SK-N-SH (cell line): ENCODE data around the gene FAM240A. TPM values are rescaled to one million over a fixed set of nuclear protein-coding genes. Genes with fewer than 3 reads are reported as not detected.

Source experiments
- CTCF ChIA-PET: fragments of 300-600, 350-600 bp; formaldehyde crosslinking; extraction: SDS; loops from one replicate; lab custom pipeline; 2021; lab: Yijun Ruan, JAX
- POLR2A ChIA-PET: fragments of 350-600 bp; sonication (Branson Sonifier 250); formaldehyde crosslinking; extraction: SDS; loops from one replicate; lab custom pipeline; 2020; ENCODE audit warnings: antibody characterized with exemption, inconsistent platforms; lab: Yijun Ruan, JAX
- DNase-seq: peaks from one replicate; pipeline ENCODE4 v3.0.0; 2012
- H2AFZ ChIP-seq: fragments of 200-600 bp; sonication (generic); 2 replicates; pipeline ENCODE4 v1.8.1; 2016; ENCODE audit warnings: antibody characterized with exemption, mild to moderate bottlenecking, low read depth
- H3F3A ChIP-seq: fragments of 200-600 bp; sonication (generic); replicated peaks from 2 replicates; pipeline ENCODE3; 2016; ENCODE audit warnings: antibody characterized with exemption, mild to moderate bottlenecking; ENCODE audit not compliant: insufficient read depth
- H3K27ac ChIP-seq, 2 experiments: fragments of 200-500 bp in 1 of 2; fragments of 200-600 bp in 1 of 2; sonication (Bioruptor generic) in 1 of 2; sonication (generic), shearing (Covaris generic) in 1 of 2; 2 replicates each; pipeline versions ENCODE4 v1.5.1 to v1.6.1; 2014 to 2016; ENCODE audit warnings: low read depth in 2 of 2, inconsistent platforms in 1 of 2, low read length in 1 of 2, mild to moderate bottlenecking in 1 of 2, mixed read lengths in 1 of 2
- H3K27me3 ChIP-seq: fragments of 200-600 bp; sonication (generic), shearing (Covaris generic); 2 replicates; pipeline ENCODE4 v1.6.1; 2016; ENCODE audit warnings: mixed run types; ENCODE audit not compliant: insufficient read depth
- H3K36me3 ChIP-seq, 2 experiments: fragments of 200-500 bp in 1 of 2; fragments of 200-600 bp in 1 of 2; sonication (Bioruptor generic) in 1 of 2; sonication (generic) in 1 of 2; replicated peaks in 1 of 2; 2 replicates each; pipeline versions ENCODE3 to v1.5.1; 2014 to 2016; ENCODE audit warnings: low read length in 1 of 2, mild to moderate bottlenecking in 1 of 2; ENCODE audit not compliant: insufficient read depth in 2 of 2, control insufficient read depth in 1 of 2
- H3K4me1 ChIP-seq, 2 experiments: fragments of 200-500 bp in 1 of 2; fragments of 200-600 bp in 1 of 2; sonication (Bioruptor generic) in 1 of 2; sonication (generic), shearing (Covaris generic) in 1 of 2; 2 replicates each; pipeline versions ENCODE4 v1.5.1 to v1.6.1; 2014 to 2016; ENCODE audit warnings: low read depth in 1 of 2, low read length in 1 of 2, mixed run types in 1 of 2; ENCODE audit not compliant: insufficient read depth in 2 of 2, control insufficient read depth in 1 of 2
- H3K4me2 ChIP-seq: fragments of 200-600 bp; sonication (generic), shearing (Covaris generic); 2 replicates; pipeline ENCODE4 v1.6.1; 2017; ENCODE audit warnings: mixed run types
- H3K4me3 ChIP-seq, 2 experiments: fragments of 200-500 bp in 1 of 2; fragments of 200-600 bp in 1 of 2; sonication (Bioruptor generic) in 1 of 2; sonication (generic), shearing (Covaris generic) in 1 of 2; 2 replicates each; pipeline versions ENCODE4 v1.5.1 to v1.8.1; 2014 to 2016; ENCODE audit warnings: low read depth in 2 of 2, inconsistent platforms in 1 of 2, low read length in 1 of 2, mild to moderate bottlenecking in 1 of 2, mixed read lengths in 1 of 2, moderate library complexity in 1 of 2
- H3K79me2 ChIP-seq: fragments of 200-600 bp; sonication (generic); 2 replicates; pipeline ENCODE4 v1.8.1; 2017; ENCODE audit warnings: mild to moderate bottlenecking; ENCODE audit not compliant: insufficient read depth
- H3K9ac ChIP-seq: fragments of 200-600 bp; sonication (generic); 2 replicates; pipeline ENCODE4 v1.6.1; 2017; ENCODE audit warnings: mixed run types
- H3K9me2 ChIP-seq: fragments of 200-600 bp; sonication (generic); 2 replicates; pipeline ENCODE4 v1.6.1; 2017; ENCODE audit warnings: mixed run types
- H3K9me3 ChIP-seq: fragments of 200-600 bp; sonication (generic); 2 replicates; pipeline ENCODE4 v1.6.1; 2017; ENCODE audit warnings: mixed run types, mild to moderate bottlenecking, moderate library complexity
- H4K20me1 ChIP-seq: fragments of 200-600 bp; sonication (generic); 2 replicates; pipeline ENCODE4 v1.6.1; 2017; ENCODE audit warnings: mild to moderate bottlenecking, mixed run types; ENCODE audit not compliant: insufficient read depth
- EP300 ChIP-seq, 2 experiments: IDR thresholded peaks; 2 replicates each; pipeline versions ENCODE4 v1.4.0 to v1.6.1; 2012; ENCODE audit warnings: borderline replicate concordance in 1 of 2, low read depth in 1 of 2, low read length in 1 of 2
- GABPA ChIP-seq: IDR thresholded peaks from 2 replicates; pipeline ENCODE4 v1.4.0; 2012; ENCODE audit warnings: low read depth, mild to moderate bottlenecking
- JUND ChIP-seq: IDR thresholded peaks from 2 replicates; pipeline ENCODE4 v1.4.0; 2012
- MAX ChIP-seq: IDR thresholded peaks from 2 replicates; pipeline ENCODE4 v1.4.0; 2012; ENCODE audit warnings: low read depth
- MEF2A ChIP-seq: IDR thresholded peaks from 2 replicates; pipeline ENCODE4 v1.4.0; 2012; ENCODE audit warnings: low read depth, borderline replicate concordance
- NRF1 ChIP-seq: IDR thresholded peaks from 2 replicates; pipeline ENCODE4 v1.6.1; 2012; ENCODE audit warnings: low read depth, mild to moderate bottlenecking, low read length
- POLR2AphosphoS5 ChIP-seq: IDR thresholded peaks from 2 replicates; pipeline ENCODE4 v1.6.1; 2012; ENCODE audit warnings: low read depth, low read length
- RAD21 ChIP-seq: IDR thresholded peaks from 2 replicates; pipeline ENCODE4 v1.6.1; 2012; ENCODE audit warnings: mild to moderate bottlenecking, low read length
- RCOR1 ChIP-seq: fragments of 150-350 bp; IDR thresholded peaks from 2 replicates; pipeline ENCODE4 v1.6.1; 2017; ENCODE audit warnings: antibody characterized with exemption, low read length
- REST ChIP-seq: IDR thresholded peaks from 2 replicates; pipeline ENCODE4 v1.6.1; 2012; ENCODE audit warnings: mild to moderate bottlenecking, low read depth, low read length, moderate library complexity
- RFX5 ChIP-seq: IDR thresholded peaks from 2 replicates; pipeline ENCODE4 v1.6.1; 2012; ENCODE audit warnings: mild to moderate bottlenecking, improper control_type of control experiment, low read length
- TCF12 ChIP-seq: IDR thresholded peaks from 2 replicates; pipeline ENCODE4 v1.4.0; 2012
- ZBTB33 ChIP-seq: IDR thresholded peaks from 2 replicates; pipeline ENCODE4 v1.4.0; 2012; ENCODE audit warnings: low read depth, borderline replicate concordance
- WGBS: methylation state at CpG from one replicate; pipeline ENCODE4 v1.1.6; 2017; ENCODE audit warnings: low lambda C conversion rate; 5-methylcytosine and 5-hydroxymethylcytosine counted together
- polyA plus RNA-seq, 3 experiments: library from polyadenylated mRNA; depleted of rRNA; stranded (reverse); fragments of >200 nt; gene quantifications; 2 replicates each; pipeline ENCODE4 v1.2.3, GENCODE V29; 2012

Gene FAM240A
- polyA plus RNA-seq, 1 of the 3 experiments (the other 2 are of a cell fraction) = not detected

- Histone ChIP-seq H2AFZ (no peak overlapping the region), H3K27ac (no peak overlapping the region), H3K9me2 (no peaks in the 10 kb centered on the region), H3K9ac (no peak overlapping the region), H3K9me3 (no peaks in the 10 kb centered on the region), H3F3A (no peaks in the 10 kb centered on the region), H3K4me1 (no peaks in the 10 kb centered on the region), H3K36me3 (no peaks in the 10 kb centered on the region), H4K20me1 (no peaks in the 10 kb centered on the region), H3K4me3 (no peak overlapping the region), H3K27me3 (no peaks in the 10 kb centered on the region; the same call in 1 of the 2 replicates), H3K79me2 (no peaks in the 10 kb centered on the region), H3K4me2 (no peak overlapping the region)
- 48% methylated on average over 5 of the region's 5 CpGs for WGBS
- ChIA-PET POLR2A (no interaction called here), CTCF (interaction anchor here (0.9 to 2.8 kb wide), 4 partner anchors 10 to 98 kb away, joined by 3 to 8 read pairs (median 7); no protein-coding TSS in a partner anchor)
- DNase-seq = no peak
- TF ChIP-seq ZBTB33 (no peak), GABPA (no peak), TCF12 (no peak), JUND (no peak), RAD21 (no peak), NRF1 (no peak), RCOR1 (no peak), MEF2A (no peak), POLR2AphosphoS5 (no peak), RFX5 (no peak), REST (no peak), MAX (no peak), EP300 (IDR thresholded peaks at IDR 0.05; ENCODE audit: borderline replicate concordance in 1 of 2, low read depth in 1 of 2, low read length in 1 of 2) (no peak)
Observed at GRCh38 chr3:46585799-46586693, 26.3 kb upstream of the FAM240A start.
